ENCODE data around the gene ASB13.

ASB13 gene

GRCh38 chr10:5666008-5666840 is at the start of gene ASB13:
Gene ASB13, minus strand, starts transcription at chr10:5666595. Its CDS starts 44 bp downstream, at chr10:5666551.
- TF ChIP-seq CTCF (conservative IDR thresholded peaks at IDR 0.05), result no peak
- H3K27ac ChIP-seq, result peak within 1 kb of the TSS; percentile 89

GRCh38 chr10:5711642-5712041 is 45.2 kb upstream of the ASB13 start:
- no peak overlapping the region for H3K27ac ChIP-seq
- no peak for TF ChIP-seq CTCF (conservative IDR thresholded peaks at IDR 0.05)

GRCh38 chr10:5710859-5711258 is 44.5 kb upstream of the ASB13 start:
- no peak overlapping the region for H3K27ac ChIP-seq
- TF ChIP-seq CTCF (conservative IDR thresholded peaks at IDR 0.05), result no peak

DNA sequence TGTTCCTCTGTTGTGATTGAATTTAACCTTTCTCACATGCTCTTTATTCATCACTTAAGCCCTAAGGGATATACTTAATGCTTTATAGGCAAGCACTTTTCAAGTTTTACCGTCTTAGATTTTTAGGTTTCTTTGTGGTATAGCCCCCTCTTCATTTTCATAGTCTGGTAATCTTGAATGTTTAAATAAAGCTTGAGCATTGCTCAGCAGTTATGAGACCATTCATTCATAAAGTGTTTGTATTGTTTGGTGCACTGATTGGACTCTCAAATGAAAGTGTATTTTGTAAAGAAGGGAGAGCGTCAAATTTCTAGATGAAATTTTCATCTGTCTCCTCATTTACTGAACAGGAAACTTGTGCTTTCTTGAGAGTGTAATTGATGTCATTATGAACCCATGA is 43.5 kb upstream of the ASB13 start:
- TF ChIP-seq CTCF (conservative IDR thresholded peaks at IDR 0.05), result no peak
- no peak overlapping the region for H3K27ac ChIP-seq

GRCh38 chr10:5708356-5708755 is 42.0 kb upstream of the ASB13 start:
- no peak overlapping the region for H3K27ac ChIP-seq
- TF ChIP-seq CTCF (conservative IDR thresholded peaks at IDR 0.05), result no peak

DNA sequence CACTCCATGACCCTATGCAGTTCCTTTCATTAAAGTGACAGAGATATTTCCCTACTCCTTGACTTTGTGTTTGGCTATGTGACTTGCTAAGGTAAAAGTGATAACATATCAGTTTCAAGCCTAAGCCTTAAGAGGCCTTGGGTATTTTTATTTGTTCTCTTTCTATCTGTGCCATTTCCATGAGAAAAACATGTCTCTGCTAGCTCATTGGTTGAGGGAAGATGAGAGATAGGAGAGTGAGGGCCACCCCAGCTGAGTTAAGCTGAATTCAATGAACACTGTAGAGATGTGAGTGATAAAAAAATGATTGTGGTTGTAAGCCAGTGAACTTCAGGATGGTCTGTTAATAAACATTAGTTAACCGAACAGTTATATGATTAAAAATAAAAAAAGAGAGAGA is 31.7 kb upstream of the ASB13 start:
- TF ChIP-seq CTCF (conservative IDR thresholded peaks at IDR 0.05), result no peak
- H3K27ac ChIP-seq, result no peak overlapping the region

GRCh38 chr10:5697342-5697741 is 30.9 kb upstream of the ASB13 start:
- H3K27ac ChIP-seq, result no peak overlapping the region
- TF ChIP-seq CTCF (conservative IDR thresholded peaks at IDR 0.05), result no peak

Data from VCaP (cell line).